HepG2 (cell line): Measurements from ENCODE around the gene RGS14. TPM values are rescaled to one million over a fixed set of nuclear protein-coding genes. Genes with fewer than 3 reads are reported as not detected.
A peak's percentile ranks its signal among the peaks of the same experiment; 100 is the strongest.

Experiments used
- CHD2 ChIP-seq: IDR thresholded peaks from 2 replicates; pipeline ENCODE4 v1.6.1; 2011; ENCODE audit warnings: low read depth, low read length, improper control_type of control experiment
- HDAC2 ChIP-seq: sonication (generic); formaldehyde crosslinking; IDR thresholded peaks from 2 replicates; pipeline ENCODE4 v1.4.0; 2020; ENCODE audit warnings: missing genetic modification reagents
- ZNF281 ChIP-seq: sonication (generic); formaldehyde crosslinking; IDR thresholded peaks from 2 replicates; pipeline ENCODE4 v1.4.0; 2020; ENCODE audit warnings: missing genetic modification reagents, borderline replicate concordance
- ZNF343 ChIP-seq: sonication (generic); formaldehyde crosslinking; IDR thresholded peaks from 2 replicates; pipeline ENCODE4 v1.4.0; 2020; ENCODE audit warnings: mild to moderate bottlenecking, missing genetic modification reagents
- polyA plus RNA-seq, 8 experiments: library from polyadenylated mRNA; depleted of rRNA in 3 of 8; stranded (reverse) in 7 of 8; unstranded in 1 of 8; fragments of >200 nt; fragmentation: Illumina TruSeq in 4 of 8; extraction: Trizol in 4 of 8; gene quantifications; 2 replicates each; pipeline versions ENCODE4 v1.2.1 to v1.2.3, GENCODE V29; 2011 to 2016; ENCODE audit warnings: low read depth in 4 of 8, missing spikeins in 1 of 8, mixed read lengths in 1 of 8; ENCODE audit not compliant: insufficient read depth in 1 of 8
- total RNA-seq, 5 experiments: library from RNA; depleted of rRNA; stranded (reverse); fragments of >200 nt; fragmentation: Illumina TruSeq; extraction: Trizol; gene quantifications; 2 replicates each; pipeline ENCODE4 v1.2.3, GENCODE V29; 2016; ENCODE audit warnings: low read depth in 1 of 5
- TF ChIP-seq, protein P1 (sequence below): sonication (generic); formaldehyde crosslinking; conservative IDR thresholded peaks from 2 replicates; pipeline ENCODE4 v1.4.0; 2020; ENCODE audit warnings: mild to moderate bottlenecking, missing genetic modification reagents, moderate library complexity

RGS14 gene
- total and polyA plus RNA-seq, 2 of the 13 experiments (the other 11 are each of a cell fraction or from before 2014, with no cell fraction given) = 11.1 to 17.2 TPM

GRCh38 chr5:177409043-177409801 lies 51.5 kb downstream of the RGS14 start, which contains the start of gene F12 (continued):
- TF ChIP-seq, protein P1, sequence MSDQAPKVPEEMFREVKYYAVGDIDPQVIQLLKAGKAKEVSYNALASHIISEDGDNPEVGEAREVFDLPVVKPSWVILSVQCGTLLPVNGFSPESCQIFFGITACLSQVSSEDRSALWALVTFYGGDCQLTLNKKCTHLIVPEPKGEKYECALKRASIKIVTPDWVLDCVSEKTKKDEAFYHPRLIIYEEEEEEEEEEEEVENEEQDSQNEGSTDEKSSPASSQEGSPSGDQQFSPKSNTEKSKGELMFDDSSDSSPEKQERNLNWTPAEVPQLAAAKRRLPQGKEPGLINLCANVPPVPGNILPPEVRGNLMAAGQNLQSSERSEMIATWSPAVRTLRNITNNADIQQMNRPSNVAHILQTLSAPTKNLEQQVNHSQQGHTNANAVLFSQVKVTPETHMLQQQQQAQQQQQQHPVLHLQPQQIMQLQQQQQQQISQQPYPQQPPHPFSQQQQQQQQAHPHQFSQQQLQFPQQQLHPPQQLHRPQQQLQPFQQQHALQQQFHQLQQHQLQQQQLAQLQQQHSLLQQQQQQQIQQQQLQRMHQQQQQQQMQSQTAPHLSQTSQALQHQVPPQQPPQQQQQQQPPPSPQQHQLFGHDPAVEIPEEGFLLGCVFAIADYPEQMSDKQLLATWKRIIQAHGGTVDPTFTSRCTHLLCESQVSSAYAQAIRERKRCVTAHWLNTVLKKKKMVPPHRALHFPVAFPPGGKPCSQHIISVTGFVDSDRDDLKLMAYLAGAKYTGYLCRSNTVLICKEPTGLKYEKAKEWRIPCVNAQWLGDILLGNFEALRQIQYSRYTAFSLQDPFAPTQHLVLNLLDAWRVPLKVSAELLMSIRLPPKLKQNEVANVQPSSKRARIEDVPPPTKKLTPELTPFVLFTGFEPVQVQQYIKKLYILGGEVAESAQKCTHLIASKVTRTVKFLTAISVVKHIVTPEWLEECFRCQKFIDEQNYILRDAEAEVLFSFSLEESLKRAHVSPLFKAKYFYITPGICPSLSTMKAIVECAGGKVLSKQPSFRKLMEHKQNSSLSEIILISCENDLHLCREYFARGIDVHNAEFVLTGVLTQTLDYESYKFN (CRISPR knock-in tag) = peak; percentile 92
- TF ChIP-seq CHD2 = no peak
- peak; percentile 30; the same call in 1 of the 2 replicates for TF ChIP-seq ZNF281 (CRISPR knock-in tag)
- peak; percentile 63; the same call in 1 of the 2 replicates for TF ChIP-seq HDAC2 (CRISPR knock-in tag)
- TF ChIP-seq ZNF343 (CRISPR knock-in tag) = 0 out of 2 replicates have a peak, but pooled peaks have one; percentile 43
